ENCODE data around the gene CLDND1. TPM values are rescaled to one million over a fixed set of nuclear protein-coding genes. Genes with fewer than 3 reads are reported as not detected.

The CLDND1 gene
- total RNA-seq, 1 donor from 2014 or later, result 63.7 TPM

- H3K9ac ChIP-seq (ENCODE audit: low read depth in 1 of 3, low read length in 3 of 3), result no peak overlapping the region
- H3K27ac ChIP-seq (ENCODE audit: low read depth, low read length), result no peak overlapping the region
- H3K27me3 ChIP-seq (ENCODE audit: control insufficient read depth in 3 of 3, insufficient read depth in 3 of 3, low read length in 3 of 3), result no peaks in the 10 kb centered on the region
- no peaks in the 10 kb centered on the region for H3K4me1 ChIP-seq (ENCODE audit: control insufficient read depth in 3 of 3, insufficient read depth in 3 of 3, low read length in 3 of 3)
- H3K4me3 ChIP-seq (ENCODE audit: low read length in 3 of 3), result no peak overlapping the region
- no peaks in the 10 kb centered on the region for H3K9me3 ChIP-seq (ENCODE audit: control insufficient read depth in 3 of 3, low read length in 3 of 3)
- H3K36me3 ChIP-seq (ENCODE audit: control insufficient read depth in 3 of 3, insufficient read depth in 3 of 3, low read length in 3 of 3), result peaks cover 0 to 5% (median 0%) of the 10 kb centered on the region in 3 donors
These were observed 22.7 kb downstream of the CLDND1 start for GRCh38 chr3:98500019-98500418.

GRCh38 chr3:98497381-98497780 is 25.3 kb downstream of the CLDND1 start, which contains the start of gene OR5K2:
Gene OR5K2 (plus strand): TSS chr3:98497681. CDS start chr3:98497681, 0 bp downstream.
- Histone ChIP-seq H3K27ac (ENCODE audit: low read depth, low read length) (no peak within 1 kb of the TSS), H3K36me3 (ENCODE audit: control insufficient read depth in 3 of 3, insufficient read depth in 3 of 3, low read length in 3 of 3) (no peaks in the 10 kb centered on the region), H3K4me3 (ENCODE audit: low read length in 3 of 3) (no peak within 1 kb of the TSS), H3K9me3 (ENCODE audit: control insufficient read depth in 3 of 3, low read length in 3 of 3) (no peaks in the 10 kb centered on the region), H3K9ac (ENCODE audit: low read depth in 1 of 3, low read length in 3 of 3) (no peak within 1 kb of the TSS), H3K4me1 (ENCODE audit: control insufficient read depth in 3 of 3, insufficient read depth in 3 of 3, low read length in 3 of 3) (no peaks in the 10 kb centered on the region), H3K27me3 (ENCODE audit: control insufficient read depth in 3 of 3, insufficient read depth in 3 of 3, low read length in 3 of 3) (no peaks in the 10 kb centered on the region)

GRCh38 chr3:98483626-98484025 is 39.1 kb downstream of the CLDND1 start:
- Histone ChIP-seq H3K9ac (ENCODE audit: low read depth in 1 of 3, low read length in 3 of 3) (no peak overlapping the region), H3K36me3 (ENCODE audit: control insufficient read depth in 3 of 3, insufficient read depth in 3 of 3, low read length in 3 of 3) (peaks cover 0 to 3% (median 0%) of the 10 kb centered on the region in 3 donors), H3K27me3 (ENCODE audit: control insufficient read depth in 3 of 3, insufficient read depth in 3 of 3, low read length in 3 of 3) (no peaks in the 10 kb centered on the region), H3K4me1 (ENCODE audit: control insufficient read depth in 3 of 3, insufficient read depth in 3 of 3, low read length in 3 of 3) (no peaks in the 10 kb centered on the region), H3K4me3 (ENCODE audit: low read length in 3 of 3) (no peak overlapping the region), H3K27ac (ENCODE audit: low read depth, low read length) (no peak overlapping the region), H3K9me3 (ENCODE audit: control insufficient read depth in 3 of 3, low read length in 3 of 3) (peaks cover 5 to 13% (median 12%) of the 10 kb centered on the region in 3 donors)

DNA sequence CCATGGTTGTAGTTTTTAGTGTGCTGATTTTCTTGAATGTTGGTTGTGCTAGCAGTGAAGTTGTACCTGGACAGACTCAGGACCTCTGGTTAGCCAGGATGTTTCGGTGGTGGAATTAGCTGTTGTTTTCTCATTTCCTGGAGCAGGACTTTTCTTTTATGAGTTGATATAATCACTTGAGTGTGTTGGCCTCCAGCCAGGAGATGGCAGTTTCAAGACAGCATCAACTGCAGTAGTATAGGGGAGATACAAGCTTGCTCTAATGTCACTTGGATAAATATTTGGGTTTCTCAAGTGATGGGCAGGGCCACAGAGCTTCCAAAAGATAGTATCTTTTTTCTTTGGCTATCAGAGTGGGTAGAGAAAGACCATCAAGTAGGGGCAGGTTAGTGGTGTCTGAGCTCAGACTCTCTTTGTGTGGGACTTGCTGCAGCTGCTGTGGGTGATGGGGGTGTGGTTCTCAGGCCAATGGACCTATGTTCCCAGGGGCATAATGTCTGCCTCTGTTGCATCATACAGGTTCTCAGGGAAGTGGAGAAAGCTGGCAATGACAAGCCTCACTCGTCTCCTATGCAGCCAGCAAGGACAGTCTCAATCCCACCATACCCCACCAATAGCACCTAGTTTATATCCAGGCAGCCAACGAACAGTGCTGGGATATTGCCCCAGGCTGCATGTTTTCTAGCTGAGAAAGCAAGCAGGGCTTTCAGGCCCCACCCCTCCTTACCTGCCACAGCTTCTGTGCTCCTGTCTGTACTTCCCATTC is 39.8 kb downstream of the CLDND1 start:
- H3K9ac ChIP-seq (ENCODE audit: low read depth in 1 of 3, low read length in 3 of 3), result no peak overlapping the region
- peaks cover 5 to 16% (median 10%) of the 10 kb centered on the region in 3 donors for H3K9me3 ChIP-seq (ENCODE audit: control insufficient read depth in 3 of 3, low read length in 3 of 3)
- H3K4me1 ChIP-seq (ENCODE audit: control insufficient read depth in 3 of 3, insufficient read depth in 3 of 3, low read length in 3 of 3), result no peaks in the 10 kb centered on the region
- no peak overlapping the region for H3K4me3 ChIP-seq (ENCODE audit: low read length in 3 of 3)
- H3K36me3 ChIP-seq (ENCODE audit: control insufficient read depth in 3 of 3, insufficient read depth in 3 of 3, low read length in 3 of 3), result peaks cover 0 to 3% (median 0%) of the 10 kb centered on the region in 3 donors
- H3K27me3 ChIP-seq (ENCODE audit: control insufficient read depth in 3 of 3, insufficient read depth in 3 of 3, low read length in 3 of 3), result no peaks in the 10 kb centered on the region
- no peak overlapping the region for H3K27ac ChIP-seq (ENCODE audit: low read depth, low read length)

Small RNAs within 50 kb of the gene (small RNA-seq; reads per million reads assigned to genes)
- not detected for gene RPL38P4

Other genes with a start within 250 kb of the CLDND1 start
- gene OR5H2, start 240.4 kb downstream of the CLDND1 start, total RNA-seq, result not detected
- gene OR5K4, start 169.0 kb downstream of the CLDND1 start, total RNA-seq, result not detected
- not detected for gene OR5K3, start 132.2 kb downstream of the CLDND1 start, total RNA-seq
- not detected for gene OR5K1, start 59.7 kb downstream of the CLDND1 start, total RNA-seq
- not detected for gene OR5K2, start 25.2 kb downstream of the CLDND1 start, total RNA-seq
- gene GPR15, start 9.1 kb upstream of the CLDND1 start, total RNA-seq, result not detected
- gene CPOX, start 70.7 kb upstream of the CLDND1 start, total RNA-seq, result 13.6 TPM
- gene ST3GAL6, start 240.4 kb upstream of the CLDND1 start, total RNA-seq, result 14.1 TPM